Measurements from ENCODE around the gene SKP2.

The SKP2 gene

GRCh38 chr5:36172599-36172998 is 20.7 kb downstream of the SKP2 start:
- no peak for TF ChIP-seq CTCF (IDR thresholded peaks at IDR 0.05; ENCODE audit: low read depth, low read length)
- DNase-seq (ENCODE audit: extremely low read depth, low read depth) = no peak

- no peak for DNase-seq (ENCODE audit: extremely low read depth, low read depth)
- TF ChIP-seq CTCF (IDR thresholded peaks at IDR 0.05; ENCODE audit: low read depth, low read length) = no peak
Observed at GRCh38 chr5:36173426-36173825, 21.5 kb downstream of the SKP2 start.

- no peak for TF ChIP-seq CTCF (IDR thresholded peaks at IDR 0.05; ENCODE audit: low read depth, low read length)
- no peak for DNase-seq (ENCODE audit: extremely low read depth, low read depth)
Observed at GRCh38 chr5:36174119-36174518, 22.2 kb downstream of the SKP2 start.

- no peak for TF ChIP-seq CTCF (IDR thresholded peaks at IDR 0.05; ENCODE audit: low read depth, low read length)
- no peak for DNase-seq (ENCODE audit: extremely low read depth, low read depth)
Observed at GRCh38 chr5:36175043-36175442, 23.1 kb downstream of the SKP2 start.

- no peak for TF ChIP-seq CTCF (IDR thresholded peaks at IDR 0.05; ENCODE audit: low read depth, low read length)
- DNase-seq (ENCODE audit: extremely low read depth, low read depth) = no peak
Observed at GRCh38 chr5:36177154-36177553, 25.2 kb downstream of the SKP2 start.

GRCh38 chr5:36177715-36178523 is 26.0 kb downstream of the SKP2 start:
- peak; percentile 24 for DNase-seq (ENCODE audit: extremely low read depth, low read depth)
- peak; percentile 52 for TF ChIP-seq CTCF (IDR thresholded peaks at IDR 0.05; ENCODE audit: low read depth, low read length)

GRCh38 chr5:36178524-36178890 is 26.6 kb downstream of the SKP2 start:
- no peak for DNase-seq (ENCODE audit: extremely low read depth, low read depth)
- no peak for TF ChIP-seq CTCF (IDR thresholded peaks at IDR 0.05; ENCODE audit: low read depth, low read length)
